Activated CD4-positive, CD25-positive, alpha-beta regulatory T cell treated with anti-CD3 and anti-CD28 coated beads, Interleukin-2, amount 50 U/mL, for 16 hours (primary cell): ENCODE results near the gene KCNE5.
"Not testable (repeated sequence)": the region's sequence is repeated elsewhere in the genome, so short reads cannot be mapped to it uniquely, and the experiment has no call there.

Source experiments
- DNase-seq: peaks from one replicate; pipeline ENCODE4 v3.0.0-alpha.2; 2020; ENCODE audit warnings: low read depth, low spot score

Gene KCNE5

GRCh38 chrX:109624641-109625616 lies at the start of gene KCNE5:
TSS of gene KCNE5 (minus strand) at chrX:109625172. CDS start at chrX:109625020, 152 bp downstream.
- no peak for DNase-seq

GRCh38 chrX:109672239-109672638 lies 47.3 kb upstream of the KCNE5 start:
- no peak for DNase-seq

GRCh38 chrX:109671170-109671569 lies 46.2 kb upstream of the KCNE5 start:
- DNase-seq: not testable (repeated sequence)

- no peak for DNase-seq
Measured at GRCh38 chrX:109667986-109668385, 43.0 kb upstream of the KCNE5 start.

- no peak for DNase-seq
Measured at GRCh38 chrX:109660435-109661143, 35.6 kb upstream of the KCNE5 start.

- DNase-seq: no peak
Measured at GRCh38 chrX:109658391-109658790, 33.4 kb upstream of the KCNE5 start.

GRCh38 chrX:109657364-109657763 lies 32.4 kb upstream of the KCNE5 start:
- not testable (repeated sequence) for DNase-seq

GRCh38 chrX:109656774-109657173 lies 31.8 kb upstream of the KCNE5 start:
- no peak for DNase-seq

GRCh38 chrX:109655502-109656201 lies 30.7 kb upstream of the KCNE5 start:
- DNase-seq: no peak

GRCh38 chrX:109654516-109655109 lies 29.6 kb upstream of the KCNE5 start:
- DNase-seq: no peak

GRCh38 chrX:109644671-109645070 lies 19.7 kb upstream of the KCNE5 start:
- DNase-seq: not testable (repeated sequence)

- no peak for DNase-seq
Measured at GRCh38 chrX:109643687-109644086, 18.7 kb upstream of the KCNE5 start.

- no peak for DNase-seq
Measured at GRCh38 chrX:109638158-109638557, 13.2 kb upstream of the KCNE5 start.

GRCh38 chrX:109637477-109637876 lies 12.5 kb upstream of the KCNE5 start:
- not testable (repeated sequence) for DNase-seq

GRCh38 chrX:109635146-109635545 lies 10.2 kb upstream of the KCNE5 start:
- no peak for DNase-seq

GRCh38 chrX:109632906-109633504 lies 8.0 kb upstream of the KCNE5 start:
- DNase-seq: no peak

- no peak for DNase-seq
Measured at GRCh38 chrX:109629310-109629709, 4.3 kb upstream of the KCNE5 start.

GRCh38 chrX:109626637-109627036 lies 1.7 kb upstream of the KCNE5 start:
- no peak for DNase-seq

- no peak for DNase-seq
Measured at GRCh38 chrX:109623997-109624396, 975 bp downstream of the KCNE5 start.

- no peak for DNase-seq
Measured at GRCh38 chrX:109622270-109622669, 2.7 kb downstream of the KCNE5 start.

- DNase-seq: no peak
Measured at GRCh38 chrX:109619771-109620170, 5.2 kb downstream of the KCNE5 start.
